Hippocampal formation (tissue), 2 donors: ENCODE data around the gene HIVEP1.

Source experiments
- DNase-seq, 2 donors: peaks; one replicate each; lab custom pipeline; 2025; lab: John Stamatoyannopoulos, UW

HIVEP1 gene

DNA sequence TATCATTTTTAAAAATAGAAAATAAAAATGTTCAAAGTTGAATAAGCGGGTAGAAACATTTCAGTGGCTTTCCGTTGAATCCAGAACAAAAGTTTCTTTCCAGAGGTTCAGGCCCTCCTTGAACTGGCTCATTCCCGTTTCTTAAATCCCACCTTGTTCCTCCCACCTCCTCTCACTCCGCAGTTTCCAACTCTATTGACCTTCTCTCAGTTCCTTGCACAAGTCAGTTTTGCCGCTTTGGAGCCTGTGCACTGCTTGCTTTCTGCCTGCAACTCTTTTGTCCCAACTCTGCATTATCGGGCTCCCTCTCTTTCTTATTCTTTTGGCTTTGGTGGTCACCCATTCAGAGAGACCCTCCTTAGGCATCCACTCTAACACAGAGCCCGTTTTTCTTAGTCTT lies 178.1 kb downstream of the HIVEP1 start:
- DNase-seq = no peak

DNA sequence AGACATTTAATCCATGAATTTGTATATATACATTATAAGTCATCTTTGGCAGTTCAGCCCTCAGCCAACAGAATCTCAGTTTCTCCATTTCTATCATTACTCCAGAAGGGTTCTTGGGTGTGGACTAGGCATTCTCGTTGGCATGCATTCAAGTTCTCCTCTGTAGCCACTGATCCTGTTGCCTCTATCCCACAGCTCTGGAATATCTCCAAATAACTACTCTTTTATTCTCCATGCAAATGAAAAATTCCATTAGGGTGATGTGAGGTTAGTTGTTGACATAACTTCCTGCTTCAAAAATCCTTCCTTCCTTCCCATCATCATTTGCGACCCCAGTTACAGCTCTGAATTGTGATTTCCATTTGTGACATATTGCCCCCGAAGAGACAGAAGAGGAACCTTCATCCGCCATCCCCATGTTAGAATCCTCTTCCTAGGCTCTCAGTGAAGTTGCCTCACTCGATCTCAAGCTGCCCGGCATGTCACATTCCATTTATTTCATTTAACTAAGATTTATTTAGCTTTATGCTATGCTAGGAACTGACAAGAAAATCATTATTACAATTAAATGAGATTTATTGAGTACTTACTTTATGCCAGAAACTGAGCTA lies 184.3 kb downstream of the HIVEP1 start:
- no peak for DNase-seq

DNA sequence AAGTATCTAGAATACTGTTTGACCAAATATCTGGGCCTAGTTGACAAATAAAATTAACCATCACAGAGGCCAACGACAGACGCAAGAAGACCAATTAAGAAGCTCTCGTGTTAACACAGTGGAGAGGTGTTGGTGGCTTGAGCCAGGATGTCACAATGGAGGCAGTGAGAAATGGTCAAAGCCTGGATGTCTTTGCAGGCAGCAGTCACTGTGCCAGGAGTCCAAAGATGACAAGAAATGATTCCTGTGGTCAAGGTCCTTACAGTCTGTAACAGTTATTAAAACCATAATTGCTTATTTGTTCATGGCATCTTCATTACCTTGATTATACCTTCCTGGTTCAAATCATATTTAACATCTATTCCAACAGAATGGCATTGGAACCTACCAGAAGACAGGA lies 186.7 kb downstream of the HIVEP1 start:
- DNase-seq = no peak

DNA sequence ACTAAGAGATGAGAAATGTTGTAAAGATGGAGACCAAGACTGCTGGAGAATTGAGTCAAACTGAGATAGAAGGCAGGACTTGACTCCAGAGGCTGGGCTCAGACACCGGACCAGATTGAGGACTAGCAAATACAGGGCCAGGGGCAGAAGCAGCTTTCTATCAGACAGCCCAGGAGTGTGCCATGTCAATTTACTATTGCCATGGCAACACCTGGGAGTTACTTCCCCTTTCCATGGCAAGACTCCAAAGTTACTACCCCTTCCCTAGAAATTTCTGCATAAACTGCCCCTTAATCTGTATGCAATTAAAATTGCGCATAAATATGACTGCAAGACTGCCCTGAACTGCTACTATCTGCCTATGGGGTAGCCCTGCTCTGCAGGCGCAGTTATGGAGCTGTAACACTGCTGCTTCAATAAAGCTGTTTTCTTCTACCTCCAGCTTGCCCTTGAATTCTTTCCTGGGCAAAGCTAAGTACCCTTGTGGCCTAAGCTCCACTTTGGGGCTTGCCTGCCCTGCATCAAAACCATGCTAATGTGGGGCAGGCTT lies 188.0 kb downstream of the HIVEP1 start:
- no peak for DNase-seq

DNA sequence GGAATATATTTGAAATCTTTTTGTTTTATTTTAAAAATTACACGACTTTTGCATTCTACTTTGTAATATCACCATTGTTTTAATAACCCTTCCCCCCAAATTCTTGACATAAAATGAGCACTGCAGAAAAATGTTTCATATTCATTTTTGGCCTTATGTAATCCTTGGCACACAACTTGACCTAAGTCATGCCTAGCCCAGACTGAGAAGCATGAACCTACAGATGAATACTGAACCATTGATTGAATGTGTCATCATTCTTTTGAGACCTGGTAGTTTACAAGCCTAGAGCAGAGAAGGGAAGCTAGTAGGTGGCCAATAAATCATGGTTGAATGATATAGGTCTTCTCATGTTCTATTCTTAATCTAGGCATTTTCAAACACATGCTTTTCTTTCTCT lies 188.6 kb downstream of the HIVEP1 start:
- DNase-seq = no peak

DNA sequence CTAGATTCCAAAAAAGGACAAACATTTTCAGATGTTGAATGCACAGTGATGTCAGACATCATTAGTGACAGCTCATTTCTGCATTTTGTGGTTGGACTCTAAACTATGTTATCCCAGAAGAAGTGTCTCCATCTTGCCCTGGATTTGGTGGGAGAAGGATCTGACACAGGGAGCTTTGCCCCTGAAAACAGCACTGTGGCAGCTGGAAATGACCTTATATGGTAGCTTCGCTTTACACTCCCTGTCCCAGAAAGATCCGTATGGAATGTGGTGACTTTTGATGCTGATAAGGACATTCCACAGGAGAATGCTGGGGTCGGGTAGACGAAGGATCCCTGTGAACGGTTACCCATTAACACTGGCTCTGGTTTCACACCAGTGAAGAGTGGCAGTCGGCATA lies 190.9 kb downstream of the HIVEP1 start:
- no peak for DNase-seq

DNA sequence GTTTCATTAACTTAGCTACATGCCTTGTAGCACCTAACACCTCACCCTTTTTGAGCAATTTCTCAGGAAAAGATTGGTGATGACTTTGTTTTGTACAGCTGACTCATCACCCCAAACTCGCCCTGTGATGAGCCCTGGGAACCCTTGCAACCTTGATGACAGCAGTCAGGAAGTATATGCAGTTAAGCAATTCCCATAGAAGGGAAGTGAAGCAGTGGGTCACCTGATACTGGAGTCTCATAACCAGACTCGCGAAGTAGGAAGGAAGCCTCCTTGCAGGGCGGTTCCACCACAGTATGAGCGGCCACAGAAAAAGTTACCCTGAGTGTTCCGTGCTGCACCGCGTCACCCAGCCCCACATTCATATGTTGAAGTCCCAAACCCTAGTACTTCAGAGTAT lies 196.1 kb downstream of the HIVEP1 start:
- DNase-seq = no peak

DNA sequence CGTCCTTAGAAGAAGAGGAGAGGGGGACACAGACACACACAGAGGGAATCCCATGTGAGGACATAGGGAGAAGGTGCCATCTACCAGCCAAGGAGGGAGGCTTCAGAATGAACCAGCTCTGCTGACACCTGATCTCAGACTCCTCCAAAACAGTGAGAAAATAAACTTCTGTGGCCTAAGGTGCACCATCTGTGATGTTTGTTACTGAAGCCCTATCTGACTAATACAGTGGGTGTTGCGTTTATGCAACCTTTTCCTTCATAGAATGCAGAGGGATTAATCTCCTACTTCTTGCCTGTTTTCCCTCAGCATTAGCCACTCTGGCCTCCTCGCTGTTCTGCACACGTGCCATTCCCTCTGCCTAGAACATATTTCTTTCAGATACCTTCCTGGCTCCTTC lies 196.6 kb downstream of the HIVEP1 start:
- no peak for DNase-seq
